MM.1S (cell line): Measurements from ENCODE around the gene THUMPD3.

ENCODE experiments used
- EZH2 ChIP-seq: fragments of 300-600 bp; sonication (generic); optimal IDR thresholded peaks from 2 replicates; pipeline ENCODE3; 2017; ENCODE audit warnings: low read depth, mild to moderate bottlenecking, antibody characterized with exemption, low read length, mixed read lengths
- EZH2phosphoT487 ChIP-seq: fragments of 300-600 bp; sonication (generic); IDR thresholded peaks from 2 replicates; pipeline ENCODE4 v1.6.1; 2018; ENCODE audit warnings: antibody characterized with exemption, low read length
- TF ChIP-seq, protein P1 (sequence below): fragments of 300-600 bp; sonication (generic); IDR thresholded peaks from 2 replicates; pipeline ENCODE4 v1.5.1; 2016; ENCODE audit warnings: antibody characterized with exemption, low read length, mixed read lengths

DNA sequence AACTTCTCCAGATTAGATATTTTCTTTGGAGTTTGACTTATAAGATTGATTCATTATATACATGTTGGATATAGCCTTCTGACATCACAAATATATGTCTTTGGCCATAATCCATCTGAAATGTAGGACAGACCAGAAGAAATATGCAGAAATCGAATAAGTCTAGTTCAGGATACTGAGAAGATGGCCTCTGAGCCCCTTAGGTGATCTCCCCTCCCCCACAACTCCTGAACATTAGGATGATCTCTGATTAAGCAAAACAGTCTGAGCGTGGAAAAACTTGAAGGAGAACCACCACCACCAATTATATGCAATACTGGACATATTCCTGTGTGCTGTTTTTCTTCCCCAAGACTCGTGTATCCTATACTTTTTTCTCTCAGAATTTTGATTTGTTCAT lies 37.8 kb downstream of the THUMPD3 start:
- TF ChIP-seq EZH2, result no peak
- TF ChIP-seq, protein P1, sequence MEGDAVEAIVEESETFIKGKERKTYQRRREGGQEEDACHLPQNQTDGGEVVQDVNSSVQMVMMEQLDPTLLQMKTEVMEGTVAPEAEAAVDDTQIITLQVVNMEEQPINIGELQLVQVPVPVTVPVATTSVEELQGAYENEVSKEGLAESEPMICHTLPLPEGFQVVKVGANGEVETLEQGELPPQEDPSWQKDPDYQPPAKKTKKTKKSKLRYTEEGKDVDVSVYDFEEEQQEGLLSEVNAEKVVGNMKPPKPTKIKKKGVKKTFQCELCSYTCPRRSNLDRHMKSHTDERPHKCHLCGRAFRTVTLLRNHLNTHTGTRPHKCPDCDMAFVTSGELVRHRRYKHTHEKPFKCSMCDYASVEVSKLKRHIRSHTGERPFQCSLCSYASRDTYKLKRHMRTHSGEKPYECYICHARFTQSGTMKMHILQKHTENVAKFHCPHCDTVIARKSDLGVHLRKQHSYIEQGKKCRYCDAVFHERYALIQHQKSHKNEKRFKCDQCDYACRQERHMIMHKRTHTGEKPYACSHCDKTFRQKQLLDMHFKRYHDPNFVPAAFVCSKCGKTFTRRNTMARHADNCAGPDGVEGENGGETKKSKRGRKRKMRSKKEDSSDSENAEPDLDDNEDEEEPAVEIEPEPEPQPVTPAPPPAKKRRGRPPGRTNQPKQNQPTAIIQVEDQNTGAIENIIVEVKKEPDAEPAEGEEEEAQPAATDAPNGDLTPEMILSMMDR, result no peak
- TF ChIP-seq EZH2phosphoT487, result no peak
